Measurements from ENCODE around the gene EFTUD2. TPM values are rescaled to one million over a fixed set of nuclear protein-coding genes. Genes with fewer than 3 reads are reported as not detected.

EFTUD2 gene
- total RNA-seq, 1 donor from 2014 or later: 102 TPM

DNA sequence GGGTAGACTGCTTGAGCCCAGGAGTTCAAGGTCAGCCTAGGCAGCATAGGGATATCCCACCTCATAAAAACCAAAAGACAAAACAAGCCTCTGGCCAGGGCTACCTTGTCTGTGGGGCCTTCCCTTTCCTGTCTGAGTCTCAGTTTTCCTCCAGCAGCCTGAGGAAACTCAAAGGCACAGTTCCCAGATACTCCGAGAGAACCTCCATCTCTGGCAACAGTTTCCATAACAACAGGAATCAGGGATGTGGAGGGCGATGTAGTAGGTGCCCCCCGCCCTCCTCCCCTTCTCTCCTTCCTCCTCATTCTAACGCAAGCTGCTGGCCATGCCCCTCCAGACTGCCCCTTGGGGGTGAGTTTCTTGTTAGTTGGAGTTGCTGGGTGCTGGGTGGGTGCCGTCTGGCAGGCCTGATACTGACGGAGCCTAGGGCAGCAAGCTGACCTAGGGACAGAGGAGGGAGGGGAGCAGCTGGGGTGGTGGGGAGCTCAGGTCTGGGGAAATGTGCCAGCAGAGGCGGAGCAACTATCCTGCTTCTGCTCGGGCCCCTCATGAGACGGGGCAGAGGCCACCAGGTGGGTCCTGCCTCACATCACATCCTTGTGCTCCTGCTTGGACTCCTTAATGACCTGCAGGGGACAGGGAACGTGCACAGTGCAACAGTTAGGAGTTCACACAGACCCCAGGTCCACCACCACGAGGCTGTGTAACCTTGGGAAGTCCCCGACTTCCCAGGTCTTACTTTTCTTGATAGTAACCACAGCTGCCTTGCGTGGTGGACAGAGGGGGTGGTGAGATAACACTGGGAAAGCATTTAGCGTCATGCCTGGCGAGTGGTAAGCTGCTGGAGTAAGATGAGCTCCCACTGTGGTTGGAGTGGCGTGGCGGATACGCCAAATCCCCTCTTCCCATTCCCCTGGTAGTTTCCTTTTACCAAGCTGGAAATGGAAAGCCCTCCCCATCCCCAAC is 7.8 kb upstream of the EFTUD2 start:
- no peak for DNase-seq (ENCODE audit: extremely low spot score, unreplicated experiment)
- TF ChIP-seq, protein P1, sequence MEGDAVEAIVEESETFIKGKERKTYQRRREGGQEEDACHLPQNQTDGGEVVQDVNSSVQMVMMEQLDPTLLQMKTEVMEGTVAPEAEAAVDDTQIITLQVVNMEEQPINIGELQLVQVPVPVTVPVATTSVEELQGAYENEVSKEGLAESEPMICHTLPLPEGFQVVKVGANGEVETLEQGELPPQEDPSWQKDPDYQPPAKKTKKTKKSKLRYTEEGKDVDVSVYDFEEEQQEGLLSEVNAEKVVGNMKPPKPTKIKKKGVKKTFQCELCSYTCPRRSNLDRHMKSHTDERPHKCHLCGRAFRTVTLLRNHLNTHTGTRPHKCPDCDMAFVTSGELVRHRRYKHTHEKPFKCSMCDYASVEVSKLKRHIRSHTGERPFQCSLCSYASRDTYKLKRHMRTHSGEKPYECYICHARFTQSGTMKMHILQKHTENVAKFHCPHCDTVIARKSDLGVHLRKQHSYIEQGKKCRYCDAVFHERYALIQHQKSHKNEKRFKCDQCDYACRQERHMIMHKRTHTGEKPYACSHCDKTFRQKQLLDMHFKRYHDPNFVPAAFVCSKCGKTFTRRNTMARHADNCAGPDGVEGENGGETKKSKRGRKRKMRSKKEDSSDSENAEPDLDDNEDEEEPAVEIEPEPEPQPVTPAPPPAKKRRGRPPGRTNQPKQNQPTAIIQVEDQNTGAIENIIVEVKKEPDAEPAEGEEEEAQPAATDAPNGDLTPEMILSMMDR (IDR thresholded peaks at IDR 0.05): no peak

DNA sequence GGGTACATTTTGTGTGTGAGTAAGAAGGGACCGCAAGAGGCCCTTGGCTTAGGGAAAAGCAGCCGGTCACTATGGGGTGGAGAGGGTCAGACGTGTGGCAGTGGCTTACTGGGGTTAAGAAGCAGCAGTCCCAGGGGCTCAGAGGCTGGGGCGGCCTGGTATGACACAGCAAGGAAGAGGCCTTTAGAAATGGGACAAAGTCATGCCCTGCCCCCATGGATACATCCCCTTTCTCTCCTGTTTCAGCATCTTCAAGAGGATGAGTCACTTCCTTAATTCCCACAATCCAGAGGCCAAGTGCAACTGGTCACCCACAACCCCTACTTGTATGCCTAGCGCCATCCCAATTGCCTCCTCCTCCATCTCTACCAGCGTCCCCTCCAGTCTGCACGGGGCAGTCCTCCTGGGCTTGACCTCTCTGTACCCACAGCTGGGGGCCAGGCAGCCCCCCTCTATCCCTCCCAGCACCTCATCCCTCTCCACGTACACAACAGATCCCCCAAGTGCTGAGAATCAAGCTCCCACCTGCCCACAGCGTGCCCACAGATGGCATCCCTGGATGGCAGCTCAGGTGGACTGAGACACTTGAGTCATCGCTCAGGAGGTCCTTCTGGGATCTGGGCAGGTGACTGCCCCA is 6.9 kb upstream of the EFTUD2 start:
- no peak for DNase-seq (ENCODE audit: extremely low spot score, unreplicated experiment)
- Mint-ChIP-seq H3K27me3 (ENCODE audit: unreplicated experiment) (no peaks in the 10 kb centered on the region), H3K36me3 (ENCODE audit: unreplicated experiment) (no peaks in the 10 kb centered on the region), H3K4me3 (ENCODE audit: unreplicated experiment) (no peak overlapping the region), H3K9me3 (ENCODE audit: unreplicated experiment) (no peaks in the 10 kb centered on the region), H3K4me1 (ENCODE audit: unreplicated experiment) (peaks cover 55% of the 10 kb centered on the region), H3K27ac (ENCODE audit: unreplicated experiment) (peak overlapping the region; percentile 75)
- TF ChIP-seq, protein P1 (IDR thresholded peaks at IDR 0.05): no peak

More for the DNA sequence above, 7.8 kb upstream of the EFTUD2 start:
- Mint-ChIP-seq H3K27ac (ENCODE audit: unreplicated experiment) (peak overlapping the region; percentile 66), H3K36me3 (ENCODE audit: unreplicated experiment) (no peaks in the 10 kb centered on the region), H3K4me1 (ENCODE audit: unreplicated experiment) (peaks cover 46% of the 10 kb centered on the region), H3K9me3 (ENCODE audit: unreplicated experiment) (no peaks in the 10 kb centered on the region), H3K4me3 (ENCODE audit: unreplicated experiment) (no peak overlapping the region), H3K27me3 (ENCODE audit: unreplicated experiment) (no peaks in the 10 kb centered on the region)

DNA sequence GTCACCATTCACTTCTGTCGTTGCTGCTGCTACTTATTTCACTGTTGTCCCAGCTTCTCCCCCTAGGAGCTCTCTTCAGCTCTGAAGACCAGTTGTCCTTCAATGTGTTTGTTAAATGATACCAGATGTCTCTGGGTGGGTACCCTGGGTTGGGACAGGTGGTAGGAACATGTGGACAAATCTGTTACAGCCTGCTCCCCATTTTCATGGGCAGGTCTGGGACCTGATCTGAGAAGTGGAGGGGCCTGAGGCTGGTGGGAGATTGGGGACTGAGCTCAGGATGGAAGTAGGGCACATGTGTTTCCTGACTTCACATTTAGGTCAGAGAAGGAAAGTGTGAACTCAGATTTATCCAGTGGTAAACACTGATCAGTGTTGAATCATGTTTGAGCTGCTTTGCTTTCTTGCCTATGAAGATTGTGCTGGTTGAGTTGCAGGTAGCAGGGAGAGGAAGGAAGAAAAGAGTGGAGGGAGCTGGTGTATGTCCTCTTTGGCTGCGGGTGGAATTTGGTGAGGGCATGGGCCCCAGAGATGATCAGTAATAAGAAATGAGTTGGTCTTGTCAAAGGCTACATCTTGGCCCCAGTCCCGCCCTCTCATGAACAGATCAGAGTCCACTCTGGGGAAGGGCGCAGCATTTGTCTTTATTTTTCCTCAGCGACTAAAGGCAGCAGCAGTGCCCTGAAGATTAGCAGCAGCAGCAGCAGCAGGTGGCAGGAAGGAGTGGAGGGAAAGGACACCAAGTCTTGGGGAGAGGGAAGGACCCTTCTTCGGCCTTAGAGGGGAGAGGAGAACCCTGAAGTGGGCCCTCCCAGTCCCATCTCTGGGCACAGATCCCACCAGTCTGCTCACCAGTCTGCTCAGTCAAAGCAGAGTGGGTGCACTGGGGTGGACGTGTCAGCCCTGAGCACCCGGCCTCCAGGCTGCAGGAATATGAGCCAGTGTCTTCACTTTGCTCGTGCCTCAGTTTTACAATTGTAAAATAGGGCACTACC is 6.1 kb upstream of the EFTUD2 start:
- DNase-seq (ENCODE audit: extremely low spot score, unreplicated experiment): no peak
- Mint-ChIP-seq H3K27me3 (ENCODE audit: unreplicated experiment) (no peaks in the 10 kb centered on the region), H3K36me3 (ENCODE audit: unreplicated experiment) (no peaks in the 10 kb centered on the region), H3K27ac (ENCODE audit: unreplicated experiment) (peak overlapping the region; percentile 75), H3K4me1 (ENCODE audit: unreplicated experiment) (peaks cover 56% of the 10 kb centered on the region), H3K4me3 (ENCODE audit: unreplicated experiment) (no peak overlapping the region), H3K9me3 (ENCODE audit: unreplicated experiment) (no peaks in the 10 kb centered on the region)
- TF ChIP-seq, protein P1 (IDR thresholded peaks at IDR 0.05): no peak

DNA sequence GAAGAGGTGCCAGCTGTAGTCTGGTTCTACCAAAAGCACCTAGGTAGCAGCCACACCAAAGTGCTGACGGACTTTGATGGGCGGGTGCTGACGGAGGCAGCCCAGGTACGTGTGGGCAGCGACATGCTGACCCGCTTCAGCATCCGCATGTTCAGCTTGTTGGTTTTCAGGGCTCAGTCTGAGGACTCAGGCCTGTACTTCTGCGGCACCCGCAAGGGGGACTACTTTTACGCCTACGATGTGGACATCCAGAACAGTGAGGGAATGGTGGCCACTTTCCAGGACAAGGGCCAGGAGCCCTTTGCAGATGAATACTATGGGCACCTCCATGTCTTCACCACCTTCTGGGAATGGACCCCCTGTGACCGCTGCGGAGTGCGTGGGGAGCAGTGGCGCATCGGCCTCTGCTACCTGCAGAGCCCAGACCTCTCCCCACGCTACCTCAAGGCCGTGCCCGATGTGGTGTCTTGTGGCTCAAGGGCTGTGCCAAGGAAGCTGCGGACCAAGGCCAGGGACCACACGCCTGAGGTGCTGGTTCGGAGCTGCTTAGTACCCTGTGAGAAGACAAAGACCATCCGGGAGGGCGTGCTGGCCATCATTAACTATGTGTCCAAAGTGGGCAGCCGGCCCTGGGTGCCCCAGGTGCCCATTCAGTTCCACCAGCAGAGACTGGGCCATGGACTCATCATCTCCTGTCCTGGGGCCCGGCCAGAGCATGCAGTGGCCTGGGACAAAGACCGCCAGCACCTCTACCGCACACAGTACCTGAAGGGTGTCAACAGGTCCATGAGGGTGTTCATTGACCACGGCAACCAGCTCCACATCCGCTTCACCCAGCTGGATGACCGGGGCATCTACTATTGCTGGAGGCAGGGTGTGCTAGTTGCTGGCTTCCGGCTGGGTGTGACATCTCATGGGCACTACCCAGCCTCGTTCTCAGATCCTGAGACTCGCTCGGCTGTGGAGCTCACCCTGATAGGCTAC is 5.0 kb upstream of the EFTUD2 start:
- no peak for DNase-seq (ENCODE audit: extremely low spot score, unreplicated experiment)
- Mint-ChIP-seq H3K27ac (ENCODE audit: unreplicated experiment) (no peak overlapping the region), H3K27me3 (ENCODE audit: unreplicated experiment) (no peaks in the 10 kb centered on the region), H3K4me1 (ENCODE audit: unreplicated experiment) (peaks cover 53% of the 10 kb centered on the region), H3K4me3 (ENCODE audit: unreplicated experiment) (no peak overlapping the region), H3K36me3 (ENCODE audit: unreplicated experiment) (no peaks in the 10 kb centered on the region), H3K9me3 (ENCODE audit: unreplicated experiment) (no peaks in the 10 kb centered on the region)
- TF ChIP-seq, protein P1 (IDR thresholded peaks at IDR 0.05): no peak

All from osteocyte (in vitro differentiated cells).